HG03571 (cell line): ENCODE measurements around the gene SMDT1.
"Not testable (repeated sequence)": the region's sequence is repeated elsewhere in the genome, so short reads cannot be mapped to it uniquely, and the experiment has no call there.

Experiments used
- ATAC-seq: cut with Tn5 transposase; IDR thresholded peaks from one replicate; pipeline ENCODE4 v1.9.1; 2021; ENCODE audit not compliant: unreplicated experiment

Gene SMDT1

GRCh38 chr22:42108848-42109247 lies 29.3 kb downstream of the SMDT1 start:
- ATAC-seq, result no peak

GRCh38 chr22:42111798-42112197 lies 32.3 kb downstream of the SMDT1 start:
- ATAC-seq, result no peak

- ATAC-seq, result not testable (repeated sequence)
These were observed 33.3 kb downstream of the SMDT1 start for GRCh38 chr22:42112793-42113192.

GRCh38 chr22:42114721-42115120 lies 35.2 kb downstream of the SMDT1 start:
- ATAC-seq, result no peak

- ATAC-seq, result not testable (repeated sequence)
These were observed 35.9 kb downstream of the SMDT1 start for GRCh38 chr22:42115420-42115830.

- ATAC-seq, result no peak
These were observed 37.4 kb downstream of the SMDT1 start for GRCh38 chr22:42116848-42117424.

- ATAC-seq, result not testable (repeated sequence)
These were observed 40.9 kb downstream of the SMDT1 start for GRCh38 chr22:42120231-42121021.

- not testable (repeated sequence) for ATAC-seq
These were observed 44.0 kb downstream of the SMDT1 start for GRCh38 chr22:42123529-42123928.

GRCh38 chr22:42127606-42128005 lies 48.1 kb downstream of the SMDT1 start:
- ATAC-seq, result no peak

GRCh38 chr22:42128007-42128406 lies 48.5 kb downstream of the SMDT1 start:
- ATAC-seq, result not testable (repeated sequence)

GRCh38 chr22:42128776-42129694 lies 49.5 kb downstream of the SMDT1 start:
- ATAC-seq, result not testable (repeated sequence)

GRCh38 chr22:42130182-42130581 lies 50.7 kb downstream of the SMDT1 start:
- ATAC-seq, result not testable (repeated sequence)

- not testable (repeated sequence) for ATAC-seq
These were observed 51.3 kb downstream of the SMDT1 start, which contains the start of gene CYP2D6 for GRCh38 chr22:42130639-42131431. TSS of gene CYP2D6 (minus strand) at chr22:42130810. CDS start at chr22:42130791, 19 bp downstream.

- ATAC-seq, result no peak
These were observed 52.1 kb downstream of the SMDT1 start for GRCh38 chr22:42131562-42131961.

GRCh38 chr22:42132457-42132856 lies 53.0 kb downstream of the SMDT1 start:
- no peak for ATAC-seq
